GM11168 (cell line): ENCODE results near the gene UTP14A.

Experiments
- in situ Hi-C: fragments of 300-500 bp; cut with MboI; formaldehyde crosslinking; loops from one replicate; pipeline ENCODE4 v1.12.0; 2022; ENCODE audit warnings: low sequenced_read_pairs; ENCODE audit not compliant: unreplicated experiment

The UTP14A gene

GRCh38 chrX:129939986-129940385 lies 34.0 kb downstream of the UTP14A start:
- in situ Hi-C loops = no loop called here

GRCh38 chrX:129940721-129941120 lies 34.8 kb downstream of the UTP14A start:
- in situ Hi-C loops = no loop called here

- in situ Hi-C loops = no loop called here
Observed at GRCh38 chrX:129945131-129945530, 39.2 kb downstream of the UTP14A start.

- in situ Hi-C loops = no loop called here
Observed at GRCh38 chrX:129953334-129953648, 47.3 kb downstream of the UTP14A start.

GRCh38 chrX:129953881-129954280 lies 47.9 kb downstream of the UTP14A start:
- in situ Hi-C loops = no loop called here

GRCh38 chrX:129954804-129955203 lies 48.8 kb downstream of the UTP14A start:
- in situ Hi-C loops = no loop called here

- in situ Hi-C loops = no loop called here
Observed at GRCh38 chrX:129955682-129956081, 49.7 kb downstream of the UTP14A start.

- in situ Hi-C loops = no loop called here
Observed at GRCh38 chrX:129956145-129956544, 50.2 kb downstream of the UTP14A start.

GRCh38 chrX:129956765-129957164 lies 50.8 kb downstream of the UTP14A start:
- in situ Hi-C loops = no loop called here

DNA sequence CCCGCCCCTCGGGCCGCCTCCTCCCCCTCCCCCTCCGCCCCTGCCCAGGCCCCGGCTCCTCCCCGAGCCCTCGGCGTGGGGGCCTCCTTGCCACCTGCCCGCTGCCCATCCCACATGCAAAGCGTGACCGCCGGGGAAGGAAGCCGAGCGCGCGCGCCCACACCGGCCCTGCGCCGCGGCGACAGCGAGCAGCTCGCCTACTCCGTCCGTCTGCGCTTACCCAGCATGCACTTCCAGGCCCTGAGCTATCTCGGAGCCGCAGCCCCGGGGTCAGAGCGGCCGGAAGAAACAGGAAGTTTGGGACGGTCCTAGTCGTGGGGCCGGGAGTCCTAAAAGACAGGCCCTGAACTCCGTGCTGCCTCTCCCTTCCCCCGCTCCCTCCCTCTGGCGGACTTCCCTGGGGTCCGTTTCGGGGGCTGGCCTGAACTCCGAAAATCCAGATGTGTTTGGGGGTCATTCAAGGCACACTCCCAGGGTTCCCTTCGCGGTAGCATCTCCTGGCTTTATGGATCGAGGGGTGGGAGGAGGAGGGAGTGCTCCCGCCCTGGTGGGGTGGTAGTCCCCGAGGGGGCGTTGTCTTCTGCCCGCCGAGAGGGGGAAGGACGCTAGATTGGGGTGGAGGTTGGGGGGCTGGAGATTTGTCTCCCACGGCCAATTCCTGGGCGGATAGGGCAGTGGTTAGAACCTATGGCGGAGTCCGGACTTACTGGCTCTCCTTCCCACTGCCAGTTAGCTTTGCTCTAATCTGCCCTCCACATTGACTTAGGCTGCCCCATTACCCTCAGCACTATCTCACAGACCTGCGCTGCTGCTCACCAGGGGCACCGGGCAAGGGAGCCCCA lies 51.5 kb downstream of the UTP14A start:
- in situ Hi-C loops = no loop called here

- in situ Hi-C loops = no loop called here
Observed at GRCh38 chrX:129958083-129958465, 52.1 kb downstream of the UTP14A start.

GRCh38 chrX:129958814-129959492 lies 53.0 kb downstream of the UTP14A start:
- in situ Hi-C loops = no loop called here

- in situ Hi-C loops = no loop called here
Observed at GRCh38 chrX:129959493-129959832, 53.5 kb downstream of the UTP14A start.

- in situ Hi-C loops = no loop called here
Observed at GRCh38 chrX:129961180-129962083, 55.5 kb downstream of the UTP14A start.

DNA sequence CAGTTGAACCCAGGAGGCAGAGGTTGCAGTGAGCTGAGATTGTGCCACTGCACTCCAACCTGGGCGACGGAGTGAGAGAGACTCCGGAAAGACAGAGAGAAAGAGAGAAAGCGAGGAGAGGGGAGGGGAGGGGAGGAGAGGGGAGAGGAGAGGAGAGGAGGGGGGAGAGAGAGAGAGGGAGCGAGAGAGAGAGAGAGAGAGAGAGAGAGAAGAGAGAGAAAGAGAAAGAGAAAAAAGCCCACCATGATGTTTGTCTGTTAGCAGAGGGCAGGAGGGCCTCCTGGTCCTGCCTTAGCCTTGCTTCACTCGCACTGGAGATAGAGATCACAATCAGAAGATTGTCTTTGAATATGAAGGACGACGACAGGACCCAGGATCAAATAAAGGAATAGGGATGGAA lies 57.8 kb downstream of the UTP14A start:
- in situ Hi-C loops = no loop called here

DNA sequence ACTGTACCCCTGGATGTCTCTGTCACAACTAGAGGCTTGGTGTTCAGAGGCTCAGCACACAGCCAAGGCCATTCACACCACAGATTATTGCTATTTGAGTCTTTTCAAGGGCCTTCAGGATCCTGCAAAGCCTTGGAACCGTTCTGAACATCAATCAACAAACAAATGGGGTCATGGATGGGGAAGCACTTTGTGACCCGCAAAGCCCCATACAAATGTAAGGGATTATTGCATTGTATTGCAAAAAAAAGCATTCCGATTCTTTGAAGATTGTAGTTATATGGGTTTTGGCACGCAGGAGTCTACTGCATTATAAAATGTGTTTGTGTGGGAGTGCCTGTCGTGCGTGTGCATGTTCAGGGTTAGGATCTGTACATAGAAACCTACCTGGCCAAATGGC lies 59.2 kb downstream of the UTP14A start:
- in situ Hi-C loops = no loop called here

- in situ Hi-C loops = no loop called here
Observed at GRCh38 chrX:129968968-129969367, 63.0 kb downstream of the UTP14A start.

DNA sequence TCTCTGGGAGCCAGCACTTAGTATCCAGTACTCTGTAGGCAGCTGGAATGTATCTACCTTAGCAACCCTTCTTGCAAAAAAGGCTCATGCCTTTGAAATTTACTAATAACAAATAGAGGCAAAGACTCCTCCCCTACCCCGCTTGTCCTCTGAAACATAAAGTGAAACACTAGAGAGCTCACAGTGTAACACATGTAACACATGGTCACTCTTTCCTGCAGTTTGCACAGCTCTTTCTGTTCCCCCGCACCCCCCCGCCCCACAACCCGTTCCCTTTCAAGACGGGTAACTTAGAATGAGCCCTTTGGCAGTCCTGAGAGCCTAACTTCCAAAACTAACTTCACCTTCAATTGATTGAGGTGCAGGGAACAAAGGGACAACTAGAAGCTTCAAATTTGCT lies 70.5 kb downstream of the UTP14A start:
- in situ Hi-C loops = no loop called here
